ENCODE data around the gene CHD9.
"Not testable (repeated sequence)": the region's sequence is repeated elsewhere in the genome, so short reads cannot be mapped to it uniquely, and the experiment has no call there.

Gene CHD9

GRCh38 chr16:53051255-53051654 lies 3.5 kb upstream of the CHD9 start:
- DNase-seq = not testable (repeated sequence)

- no peak for DNase-seq
Observed at GRCh38 chr16:53052519-53053501, 2.0 kb upstream of the CHD9 start, which contains the start of gene CHD9NB. Gene CHD9NB (minus strand): TSS chr16:53052897. CDS start chr16:53044158, 8,739 bp downstream.

GRCh38 chr16:53053967-53054669 lies 673 bp upstream of the CHD9 start:
- DNase-seq = no peak

GRCh38 chr16:53055541-53056391 lies 975 bp downstream of the CHD9 start:
- no peak for DNase-seq

GRCh38 chr16:53056392-53056881 lies 1.6 kb downstream of the CHD9 start:
- no peak for DNase-seq

GRCh38 chr16:53057658-53058057 lies 2.9 kb downstream of the CHD9 start:
- no peak for DNase-seq

GRCh38 chr16:53058441-53058840 lies 3.6 kb downstream of the CHD9 start:
- no peak for DNase-seq

- DNase-seq = no peak
Observed at GRCh38 chr16:53058882-53059281, 4.1 kb downstream of the CHD9 start.

GRCh38 chr16:53059672-53060071 lies 4.9 kb downstream of the CHD9 start:
- DNase-seq = no peak

- no peak for DNase-seq
Observed at GRCh38 chr16:53061256-53061655, 6.5 kb downstream of the CHD9 start.

GRCh38 chr16:53061701-53062159 lies 6.9 kb downstream of the CHD9 start:
- DNase-seq = no peak

GRCh38 chr16:53064081-53064578 lies 9.3 kb downstream of the CHD9 start:
- no peak for DNase-seq

- no peak for DNase-seq
Observed at GRCh38 chr16:53065461-53066061, 10.8 kb downstream of the CHD9 start.

- no peak for DNase-seq
Observed at GRCh38 chr16:53067675-53068074, 12.9 kb downstream of the CHD9 start.

- no peak for DNase-seq
Observed at GRCh38 chr16:53068423-53068833, 13.6 kb downstream of the CHD9 start.

GRCh38 chr16:53069772-53070171 lies 15.0 kb downstream of the CHD9 start:
- no peak for DNase-seq

- DNase-seq = no peak
Observed at GRCh38 chr16:53071748-53072301, 17.0 kb downstream of the CHD9 start.

GRCh38 chr16:53073022-53073421 lies 18.2 kb downstream of the CHD9 start:
- no peak for DNase-seq

- DNase-seq = not testable (repeated sequence)
Observed at GRCh38 chr16:53074296-53074695, 19.5 kb downstream of the CHD9 start.

- not testable (repeated sequence) for DNase-seq
Observed at GRCh38 chr16:53075461-53075860, 20.7 kb downstream of the CHD9 start.

GRCh38 chr16:53078247-53078646 lies 23.5 kb downstream of the CHD9 start:
- no peak for DNase-seq

All from NCI-H2029 treated with DMSO at 0.1 percent for 48 hours (cell line).